Calu3 (cell line): ENCODE measurements around the gene HEATR3. TPM values are rescaled to one million over a fixed set of nuclear protein-coding genes. Genes with fewer than 3 reads are reported as not detected.

Experiments
- Bru-seq: library from RNA; stranded (reverse); fragments of 400-500 nt; gene quantifications from one replicate; lab custom pipeline; 2021; lab: Mats Ljungman, UMichigan
- BruChase-seq, 2 experiments: library from RNA; stranded (reverse); fragments of 400-500 nt; gene quantifications; one replicate each; lab custom pipeline; 2021; lab: Mats Ljungman, UMichigan
- BruUV-seq: library from RNA; stranded (reverse); fragments of 400-500 nt; replicated peaks from 2 replicates; lab custom pipeline; 2021; lab: Mats Ljungman, UMichigan
- CTCF ChIA-PET: fragments of 300-600 bp; sonication (Branson Sonifier 250); formaldehyde crosslinking; loops from one replicate; lab custom pipeline; 2022; ENCODE audit warnings: antibody characterized with exemption; lab: Charles Lee
- DNase-seq: peaks from one replicate; pipeline ENCODE4 v3.0.0; 2022
- H3K27ac Mint-ChIP-seq: one replicate; pipeline ENCODE4 v1.8.0; 2022; ENCODE audit warnings: mixed read lengths; ENCODE audit not compliant: unreplicated experiment
- H3K27me3 Mint-ChIP-seq: one replicate; pipeline ENCODE4 v1.8.0; 2022; ENCODE audit warnings: mixed read lengths; ENCODE audit not compliant: unreplicated experiment
- H3K36me3 Mint-ChIP-seq: one replicate; pipeline ENCODE4 v1.8.0; 2022; ENCODE audit warnings: mild to moderate bottlenecking, moderate library complexity, mixed read lengths; ENCODE audit not compliant: insufficient read depth, unreplicated experiment
- H3K4me1 Mint-ChIP-seq: one replicate; pipeline ENCODE4 v1.8.0; 2022; ENCODE audit warnings: mild to moderate bottlenecking, low read depth, mixed read lengths; ENCODE audit not compliant: unreplicated experiment
- H3K4me3 Mint-ChIP-seq: one replicate; pipeline ENCODE4 v1.8.0; 2022; ENCODE audit warnings: mild to moderate bottlenecking, low read depth, moderate library complexity, mixed read lengths; ENCODE audit not compliant: unreplicated experiment
- H3K9me3 Mint-ChIP-seq: one replicate; pipeline ENCODE4 v1.8.0; 2022; ENCODE audit warnings: low read depth, mixed read lengths; ENCODE audit not compliant: unreplicated experiment
- intact Hi-C: fragments of 100-400 bp; cut with micrococcal nuclease; formaldehyde crosslinking; loops from one replicate; pipeline ENCODE4 v1.10.0; 2022; ENCODE audit not compliant: unreplicated experiment
- long read RNA-seq: library from polyadenylated mRNA; stranded (forward); transcript quantifications from one replicate; pipeline ENCODE4 v2.0.0, GENCODE V29; 2022
- total RNA-seq: library from RNA; stranded (reverse); gene quantifications from 2 replicates; pipeline ENCODE4 v1.2.3, GENCODE V29; 2022
- TF ChIP-seq, protein P1 (sequence below): fragments of 200-600 bp; IDR thresholded peaks from one replicate; pipeline ENCODE4 v1.8.0; 2022; ENCODE audit warnings: antibody characterized with exemption; ENCODE audit not compliant: unreplicated experiment

Gene HEATR3, protein sequence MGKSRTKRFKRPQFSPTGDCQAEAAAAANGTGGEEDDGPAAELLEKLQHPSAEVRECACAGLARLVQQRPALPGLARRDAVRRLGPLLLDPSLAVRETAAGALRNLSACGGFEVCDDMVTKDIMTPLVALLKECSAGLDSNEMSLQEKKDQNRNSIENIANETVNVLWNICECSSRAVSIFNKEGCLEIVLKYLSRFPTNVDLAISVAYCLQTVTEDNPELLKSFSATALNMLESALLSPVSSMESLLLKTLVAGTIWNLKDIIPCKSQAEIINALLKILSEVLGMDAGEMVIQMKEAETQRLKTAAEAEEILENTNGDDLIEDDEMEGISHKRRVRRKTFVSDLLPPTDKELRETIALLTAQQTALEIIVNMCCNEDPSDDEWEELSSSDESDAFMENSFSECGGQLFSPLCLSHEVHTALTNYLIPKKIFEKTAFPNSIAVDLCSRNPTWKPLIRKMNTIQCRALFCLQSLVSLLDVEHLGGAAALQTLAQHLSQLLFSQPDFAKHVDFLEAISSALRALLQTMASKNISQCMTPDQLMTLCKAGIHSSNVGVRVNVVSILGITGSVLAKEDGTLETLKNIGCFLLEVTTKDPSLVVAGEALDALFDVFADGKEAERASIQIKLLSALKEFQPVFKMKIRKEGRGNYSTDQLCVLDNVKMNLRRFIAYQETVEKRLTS
- 27.3 and 28.3 TPM in 2 replicates for total RNA-seq
- Bru-seq, nascent RNA, result percentile 69 among the genes with signal in this experiment
- BruChase-seq, experiment 1, labeled RNA remaining after a 6-hour chase, result percentile 68 among the genes with signal in this experiment
- percentile 65 among the genes with signal in this experiment for BruChase-seq, experiment 2, labeled RNA remaining after a 2-hour chase
- long read RNA-seq, partial matches to known transcripts, result 1 of 6 reads
- long read RNA-seq, other reads (novel, unspliced or antisense), result 3 of 6 reads

DNA sequence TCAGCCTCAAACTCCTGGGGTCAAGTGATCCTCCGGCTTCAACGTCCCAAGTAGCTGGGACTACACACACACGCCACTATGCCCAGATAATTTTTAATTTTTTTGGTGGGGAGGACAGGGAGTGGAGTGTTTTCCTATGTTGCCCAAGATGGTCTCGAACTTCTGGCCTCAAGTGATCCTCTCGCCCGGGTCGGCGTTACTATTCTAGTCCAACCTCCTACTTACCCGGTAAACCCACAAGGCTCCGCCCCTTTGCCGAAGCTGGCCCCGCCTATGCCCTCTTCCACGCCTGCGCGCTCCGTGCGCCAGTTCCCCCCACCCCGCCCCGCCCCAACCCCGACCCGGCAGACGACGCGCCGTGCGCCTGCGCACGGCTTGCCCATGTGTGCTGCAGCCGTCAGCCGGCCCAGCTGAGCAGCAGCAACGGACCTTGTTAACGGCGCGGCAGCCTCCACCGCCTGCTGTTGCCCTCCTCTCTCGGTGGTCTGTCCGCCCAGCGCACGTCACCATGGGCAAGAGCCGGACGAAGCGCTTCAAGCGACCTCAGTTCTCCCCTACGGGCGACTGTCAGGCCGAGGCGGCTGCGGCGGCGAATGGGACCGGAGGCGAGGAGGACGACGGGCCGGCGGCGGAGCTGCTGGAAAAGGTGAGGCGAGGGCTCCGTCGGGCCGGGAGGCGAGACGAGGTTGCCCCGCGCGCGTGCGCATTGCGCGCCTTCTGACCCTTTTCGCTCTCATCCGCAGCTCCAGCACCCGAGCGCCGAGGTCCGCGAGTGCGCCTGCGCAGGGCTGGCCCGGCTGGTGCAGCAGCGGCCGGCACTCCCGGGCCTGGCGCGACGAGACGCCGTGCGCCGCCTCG, at the start of gene HEATR3:
TSS of gene HEATR3 (plus strand) at position 347 of the 858 bp plus-strand sequence. CDS start at position 509, 162 bp downstream.
- Mint-ChIP-seq H3K9me3 (no peaks in the 10 kb centered on the region), H3K4me1 (peaks cover 25% of the 10 kb centered on the region), H3K36me3 (peaks cover 39% of the 10 kb centered on the region), H3K4me3 (peak within 1 kb of the TSS; percentile 75), H3K27me3 (no peaks in the 10 kb centered on the region), H3K27ac (peak within 1 kb of the TSS; percentile 42)
- TF ChIP-seq, protein P1, sequence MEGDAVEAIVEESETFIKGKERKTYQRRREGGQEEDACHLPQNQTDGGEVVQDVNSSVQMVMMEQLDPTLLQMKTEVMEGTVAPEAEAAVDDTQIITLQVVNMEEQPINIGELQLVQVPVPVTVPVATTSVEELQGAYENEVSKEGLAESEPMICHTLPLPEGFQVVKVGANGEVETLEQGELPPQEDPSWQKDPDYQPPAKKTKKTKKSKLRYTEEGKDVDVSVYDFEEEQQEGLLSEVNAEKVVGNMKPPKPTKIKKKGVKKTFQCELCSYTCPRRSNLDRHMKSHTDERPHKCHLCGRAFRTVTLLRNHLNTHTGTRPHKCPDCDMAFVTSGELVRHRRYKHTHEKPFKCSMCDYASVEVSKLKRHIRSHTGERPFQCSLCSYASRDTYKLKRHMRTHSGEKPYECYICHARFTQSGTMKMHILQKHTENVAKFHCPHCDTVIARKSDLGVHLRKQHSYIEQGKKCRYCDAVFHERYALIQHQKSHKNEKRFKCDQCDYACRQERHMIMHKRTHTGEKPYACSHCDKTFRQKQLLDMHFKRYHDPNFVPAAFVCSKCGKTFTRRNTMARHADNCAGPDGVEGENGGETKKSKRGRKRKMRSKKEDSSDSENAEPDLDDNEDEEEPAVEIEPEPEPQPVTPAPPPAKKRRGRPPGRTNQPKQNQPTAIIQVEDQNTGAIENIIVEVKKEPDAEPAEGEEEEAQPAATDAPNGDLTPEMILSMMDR, result no peak
- CTCF ChIA-PET, result interaction anchor here (0.5 to 3.4 kb wide), 7 partner anchors 36 to 591 kb away, joined by 3 to 32 read pairs (median 4); partner anchors contain the start of gene CNEP1R1
- peak; percentile 97 for DNase-seq
- intact Hi-C loops, result loop anchor here (2.0 to 5.0 kb wide), 2 partner anchors 41 to 146 kb away; partner anchors contain the start of gene CNEP1R1
- no TSS peak for BruUV-seq

DNA sequence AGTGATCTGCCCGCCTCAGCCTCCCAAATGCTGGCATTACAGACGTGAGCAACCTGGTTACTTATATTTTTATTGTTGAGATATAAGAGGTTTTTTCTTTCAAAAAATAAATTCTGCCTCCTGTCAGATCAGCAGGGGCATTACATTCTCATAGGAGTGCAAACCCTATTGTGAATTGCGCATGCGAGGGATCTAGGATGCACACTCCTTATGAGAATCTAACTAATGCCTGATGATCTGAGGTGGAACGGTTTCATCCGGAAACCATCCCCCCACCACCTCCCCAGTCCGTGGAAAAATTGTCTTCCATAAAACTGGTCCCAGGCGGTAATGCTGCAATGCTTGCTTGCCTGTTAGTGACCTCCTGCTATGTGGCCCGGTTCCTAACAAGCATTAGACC, 48.2 kb upstream of the HEATR3 start:
- CTCF ChIA-PET, result no interaction called here
- Mint-ChIP-seq H3K4me3 (no peak overlapping the region), H3K36me3 (no peaks in the 10 kb centered on the region), H3K4me1 (no peaks in the 10 kb centered on the region), H3K27me3 (peaks cover 42% of the 10 kb centered on the region), H3K9me3 (no peaks in the 10 kb centered on the region), H3K27ac (no peak overlapping the region)
- DNase-seq, result no peak
- TF ChIP-seq, protein P1, result no peak
- no TSS peak for BruUV-seq
- intact Hi-C loops, result no loop called here

DNA sequence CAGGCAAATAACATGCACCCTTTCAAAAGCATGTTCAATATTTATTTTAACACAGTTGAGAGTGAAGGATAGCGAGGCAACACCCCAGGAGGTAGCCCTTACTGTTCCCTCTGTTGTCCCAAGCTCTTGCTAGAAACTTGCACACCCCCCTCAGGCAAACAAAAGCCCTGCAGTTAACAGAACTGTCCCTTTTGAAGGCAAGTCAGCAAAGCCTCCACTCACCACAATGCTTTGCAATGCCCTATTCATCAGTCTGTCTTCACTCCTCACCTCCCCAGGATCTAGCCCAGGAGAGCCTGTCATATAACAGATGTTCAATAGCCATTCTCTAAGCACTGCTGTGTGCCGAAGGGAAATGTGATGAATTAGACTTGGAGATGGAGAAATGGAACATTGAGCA, 44.2 kb upstream of the HEATR3 start:
- Mint-ChIP-seq H3K4me3 (no peak overlapping the region), H3K27me3 (peaks cover 28% of the 10 kb centered on the region), H3K27ac (no peak overlapping the region), H3K36me3 (peaks cover 15% of the 10 kb centered on the region), H3K4me1 (no peaks in the 10 kb centered on the region), H3K9me3 (no peaks in the 10 kb centered on the region)
- DNase-seq, result no peak
- CTCF ChIA-PET, result no interaction called here
- no TSS peak for BruUV-seq
- TF ChIP-seq, protein P1, result no peak
- intact Hi-C loops, result loop anchor here (10.0 kb wide), 1 partner anchor 333 kb away; no protein-coding TSS in a partner anchor
